Neural progenitor cell (in vitro differentiated cells): ENCODE measurements around the gene BDKRB2.

ENCODE experiments used
- CTCF ChIP-seq: fragments of 200-600 bp; sonication (generic); IDR thresholded peaks from 2 replicates; pipeline ENCODE4 v1.5.1; 2017; ENCODE audit warnings: antibody characterized with exemption, mild to moderate bottlenecking
- EZH2 ChIP-seq: fragments of 200-600 bp; sonication (generic); IDR thresholded peaks from 2 replicates; pipeline ENCODE4 v1.6.1; 2017; ENCODE audit warnings: antibody characterized with exemption, mild to moderate bottlenecking, moderate library complexity

GRCh38 chr14:96156804-96157760 is 47.6 kb upstream of the BDKRB2 start:
- TF ChIP-seq CTCF (no peak), EZH2 (no peak)
